HEK293T (cell line): ENCODE results near the gene PLRG1.

ENCODE experiments used
- CTCF ChIA-PET: fragments of 350-600 bp; formaldehyde crosslinking; extraction: SDS; loops from one replicate; lab custom pipeline; 2021; ENCODE audit warnings: antibody characterized with exemption, inconsistent platforms; lab: Yijun Ruan, JAX
- POLR2A ChIA-PET: fragments of 350-600 bp; formaldehyde crosslinking; extraction: SDS; loops from one replicate; lab custom pipeline; 2020; ENCODE audit warnings: antibody characterized with exemption, inconsistent platforms; lab: Yijun Ruan, JAX
- DNase-seq: peaks from one replicate; pipeline ENCODE4 v3.0.0; 2012; ENCODE audit warnings: mixed read lengths; ENCODE audit errors: extremely low spot score
- ARNT ChIP-seq: fragments of 450-650 bp; IDR thresholded peaks from 2 replicates; pipeline ENCODE4 v1.6.1; 2017; ENCODE audit warnings: mild to moderate bottlenecking
- BHLHE40 ChIP-seq: fragments of 450-650 bp; IDR thresholded peaks from 2 replicates; pipeline ENCODE4 v1.6.1; 2016; ENCODE audit warnings: mild to moderate bottlenecking, moderate library complexity, borderline replicate concordance
- CTBP1 ChIP-seq: fragments of 450-650 bp; IDR thresholded peaks from 2 replicates; pipeline ENCODE4 v1.6.1; 2016; ENCODE audit warnings: borderline replicate concordance
- ELF4 ChIP-seq: fragments of 450-650 bp; IDR thresholded peaks from 2 replicates; pipeline ENCODE4 v1.6.1; 2017; ENCODE audit warnings: antibody characterized with exemption
- FOXA1 ChIP-seq: fragments of 450-650 bp; IDR thresholded peaks from 2 replicates; pipeline ENCODE4 v1.6.1; 2016; ENCODE audit warnings: mild to moderate bottlenecking
- FOXK2 ChIP-seq: fragments of 450-650 bp; IDR thresholded peaks from 2 replicates; pipeline ENCODE4 v1.6.1; 2016; ENCODE audit warnings: mild to moderate bottlenecking
- FOXM1 ChIP-seq: fragments of 450-650 bp; IDR thresholded peaks from 2 replicates; pipeline ENCODE4 v1.6.1; 2017; ENCODE audit warnings: mild to moderate bottlenecking, borderline replicate concordance
- HDGF ChIP-seq: fragments of 450-650 bp; IDR thresholded peaks from 2 replicates; pipeline ENCODE4 v1.6.1; 2017; ENCODE audit warnings: antibody characterized with exemption, borderline replicate concordance
- L3MBTL2 ChIP-seq: fragments of 450-650 bp; conservative IDR thresholded peaks from 2 replicates; pipeline ENCODE4 v1.6.1; 2016; ENCODE audit warnings: mild to moderate bottlenecking
- LEF1 ChIP-seq: fragments of 450-650 bp; IDR thresholded peaks from 2 replicates; pipeline ENCODE4 v1.6.1; 2017; ENCODE audit warnings: mild to moderate bottlenecking, borderline replicate concordance
- NFRKB ChIP-seq: fragments of 450-650 bp; IDR thresholded peaks from 2 replicates; pipeline ENCODE4 v1.6.1; 2016; ENCODE audit warnings: mild to moderate bottlenecking, moderate library complexity
- SP1 ChIP-seq: fragments of 450-650 bp; IDR thresholded peaks from 2 replicates; pipeline ENCODE4 v1.6.1; 2017
- SUZ12 ChIP-seq: fragments of 450-650 bp; IDR thresholded peaks from 2 replicates; pipeline ENCODE4 v1.6.1; 2016; ENCODE audit warnings: mild to moderate bottlenecking
- TARDBP ChIP-seq: fragments of 450-650 bp; IDR thresholded peaks from 2 replicates; pipeline ENCODE4 v1.6.1; 2016
- ZNF384 ChIP-seq: fragments of 450-650 bp; IDR thresholded peaks from 2 replicates; pipeline ENCODE4 v1.6.1; 2016
- TF ChIP-seq, protein P1 (sequence below): fragments of 450-650 bp; IDR thresholded peaks from 2 replicates; pipeline ENCODE4 v1.6.1; 2016

The PLRG1 gene

DNA sequence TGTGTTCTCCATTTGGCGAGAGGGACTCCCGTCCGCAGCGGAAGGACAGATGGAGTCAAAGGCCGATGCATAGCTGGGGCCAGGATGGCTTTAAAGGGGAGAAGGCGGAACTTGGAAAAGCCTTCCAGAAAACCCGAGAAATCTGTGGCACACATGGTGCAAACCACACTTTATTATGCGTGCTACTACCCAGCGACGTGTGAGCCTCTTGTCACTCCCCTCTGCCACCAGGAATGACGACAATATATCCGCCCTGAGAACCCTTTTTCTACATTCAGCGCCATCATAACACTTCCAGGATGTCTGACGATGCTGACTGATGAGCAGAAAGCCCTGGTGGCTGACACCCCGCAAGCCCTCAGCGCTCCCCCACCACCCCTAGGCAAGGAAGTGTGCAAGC, 57.9 kb downstream of the PLRG1 start:
- ChIA-PET POLR2A (no interaction called here), CTCF (no interaction called here)
- no peak for DNase-seq
- no peak for TF ChIP-seq FOXA1
- TF ChIP-seq BHLHE40 = no peak
- TF ChIP-seq FOXK2 = no peak
- TF ChIP-seq FOXM1 = no peak
- no peak for TF ChIP-seq ELF4
- no peak for TF ChIP-seq ARNT
- no peak for TF ChIP-seq CTBP1
- no peak for TF ChIP-seq ZNF384
- no peak for TF ChIP-seq L3MBTL2
- TF ChIP-seq TARDBP = no peak
- no peak for TF ChIP-seq HDGF
- no peak for TF ChIP-seq SUZ12
- TF ChIP-seq, protein P1, sequence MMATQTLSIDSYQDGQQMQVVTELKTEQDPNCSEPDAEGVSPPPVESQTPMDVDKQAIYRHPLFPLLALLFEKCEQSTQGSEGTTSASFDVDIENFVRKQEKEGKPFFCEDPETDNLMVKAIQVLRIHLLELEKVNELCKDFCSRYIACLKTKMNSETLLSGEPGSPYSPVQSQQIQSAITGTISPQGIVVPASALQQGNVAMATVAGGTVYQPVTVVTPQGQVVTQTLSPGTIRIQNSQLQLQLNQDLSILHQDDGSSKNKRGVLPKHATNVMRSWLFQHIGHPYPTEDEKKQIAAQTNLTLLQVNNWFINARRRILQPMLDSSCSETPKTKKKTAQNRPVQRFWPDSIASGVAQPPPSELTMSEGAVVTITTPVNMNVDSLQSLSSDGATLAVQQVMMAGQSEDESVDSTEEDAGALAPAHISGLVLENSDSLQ = no peak
- TF ChIP-seq NFRKB = no peak
- TF ChIP-seq SP1 = no peak
- TF ChIP-seq LEF1 = no peak

- peak; percentile 45 for DNase-seq
- POLR2A ChIA-PET = interaction anchor here (0.8 to 1.2 kb wide), 3 partner anchors 11 to 75 kb away, joined by 3 to 10 read pairs (median 8); partner anchors contain the start of gene PLRG1
- no peak for TF ChIP-seq FOXK2
- TF ChIP-seq SP1 = no peak
- TF ChIP-seq L3MBTL2 = peak; percentile 86
- no peak for TF ChIP-seq SUZ12
- TF ChIP-seq ELF4 = no peak
- CTCF ChIA-PET = interaction anchor here (0.6 to 0.9 kb wide), 3 partner anchors 10 to 118 kb away, joined by 3 to 5 read pairs (median 3); no protein-coding TSS in a partner anchor
Measured at GRCh38 chr4:154491341-154492271, 58.6 kb downstream of the PLRG1 start, which contains the start of gene DCHS2. Gene DCHS2 (minus strand): TSS chr4:154491799. CDS start chr4:154491355, 444 bp downstream.

GRCh38 chr4:154490583-154491340, 59.4 kb downstream of the PLRG1 start:
- TF ChIP-seq TARDBP (no peak), FOXK2 (no peak), SUZ12 (no peak), NFRKB (no peak)
- CTCF ChIA-PET = interaction anchor here (0.6 to 0.9 kb wide), 4 partner anchors 11 to 886 kb away, joined by 3 to 5 read pairs (median 4); no protein-coding TSS in a partner anchor
- DNase-seq = no peak
- POLR2A ChIA-PET = interaction anchor here (0.8 to 1.2 kb wide), 3 partner anchors 12 to 74 kb away, joined by 3 to 10 read pairs (median 8); partner anchors contain the start of gene PLRG1

DNA sequence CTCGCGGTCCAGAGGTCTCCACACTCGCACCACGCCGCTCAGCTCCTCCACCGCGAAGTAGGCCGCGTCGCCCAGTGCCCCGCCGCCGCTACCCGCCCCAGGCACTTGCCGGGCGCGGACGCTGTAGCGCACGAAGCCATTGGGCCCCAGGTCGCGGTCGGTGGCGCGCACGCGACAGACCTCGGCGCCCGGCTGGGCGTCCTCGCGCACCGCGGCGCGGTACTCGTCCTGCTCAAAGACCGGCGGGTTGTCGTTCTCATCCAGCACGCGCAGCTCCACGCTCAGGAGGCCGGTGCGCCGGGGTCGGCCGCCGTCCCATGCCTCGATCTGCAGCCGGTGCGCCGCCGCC, 60.0 kb downstream of the PLRG1 start:
- CTCF ChIA-PET = interaction anchor here (0.6 kb wide), 1 partner anchor 886 kb away, joined by 4 read pairs; no protein-coding TSS in a partner anchor
- no peak for TF ChIP-seq ARNT
- DNase-seq = no peak
- POLR2A ChIA-PET = no interaction called here

DNA sequence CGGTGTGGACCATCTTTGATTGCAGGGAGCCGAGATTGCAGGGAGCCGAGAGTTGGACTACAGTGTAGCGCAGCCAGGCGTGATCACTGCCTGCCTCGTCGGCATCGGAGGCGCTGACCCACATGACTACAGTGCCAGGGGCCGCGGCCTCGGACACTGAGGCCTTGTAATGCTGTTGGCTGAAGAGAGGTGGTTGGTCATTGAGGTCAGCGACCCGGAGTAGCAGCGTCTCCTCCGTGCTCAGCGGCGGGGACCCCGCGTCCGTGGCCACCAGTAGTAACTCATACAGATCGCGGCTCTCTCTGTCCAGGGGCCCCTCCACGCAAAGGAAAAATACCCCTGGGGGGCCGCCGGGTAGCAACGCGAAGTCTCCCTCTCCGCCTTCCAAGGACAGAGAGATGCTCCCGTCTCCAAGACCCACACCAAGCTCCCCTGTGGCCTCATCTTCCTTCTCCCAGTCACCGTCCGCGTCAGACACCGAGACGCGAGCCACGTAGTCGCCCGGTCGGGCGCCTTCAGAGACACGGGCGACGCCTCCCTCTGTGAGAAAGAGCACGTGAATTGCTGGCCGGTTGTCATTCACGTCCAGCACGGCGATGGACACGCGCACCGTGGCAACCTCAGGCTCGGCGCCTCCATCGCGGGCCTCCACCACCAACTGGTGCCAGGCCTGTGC, 60.5 kb downstream of the PLRG1 start:
- ChIA-PET CTCF (no interaction called here), POLR2A (no interaction called here)
- TF ChIP-seq TARDBP (no peak), CTBP1 (no peak), HDGF (no peak), L3MBTL2 (no peak), FOXK2 (no peak), FOXA1 (no peak), NFRKB (no peak)
- DNase-seq = no peak

GRCh38 chr4:154487145-154487544, 63.1 kb downstream of the PLRG1 start:
- TF ChIP-seq SUZ12 (no peak), LEF1 (no peak), TARDBP (no peak), FOXM1 (no peak), SP1 (no peak), CTBP1 (no peak), L3MBTL2 (no peak), ZNF384 (no peak), BHLHE40 (no peak), HDGF (no peak), FOXA1 (no peak), ELF4 (no peak), FOXK2 (no peak)
- TF ChIP-seq, protein P1 = no peak
- ChIA-PET CTCF (interaction anchor here (0.5 to 1.5 kb wide), 3 partner anchors 10 to 88 kb away, joined by 3 read pairs; no protein-coding TSS in a partner anchor), POLR2A (interaction anchor here (1.0 kb wide), 1 partner anchor 11 kb away, joined by 3 read pairs; no protein-coding TSS in a partner anchor)
- no peak for DNase-seq
